Measurements from ENCODE around the gene STEEP1.
"Not testable (repeated sequence)": the region's sequence is repeated elsewhere in the genome, so short reads cannot be mapped to it uniquely, and the experiment has no call there.

Gene STEEP1

DNA sequence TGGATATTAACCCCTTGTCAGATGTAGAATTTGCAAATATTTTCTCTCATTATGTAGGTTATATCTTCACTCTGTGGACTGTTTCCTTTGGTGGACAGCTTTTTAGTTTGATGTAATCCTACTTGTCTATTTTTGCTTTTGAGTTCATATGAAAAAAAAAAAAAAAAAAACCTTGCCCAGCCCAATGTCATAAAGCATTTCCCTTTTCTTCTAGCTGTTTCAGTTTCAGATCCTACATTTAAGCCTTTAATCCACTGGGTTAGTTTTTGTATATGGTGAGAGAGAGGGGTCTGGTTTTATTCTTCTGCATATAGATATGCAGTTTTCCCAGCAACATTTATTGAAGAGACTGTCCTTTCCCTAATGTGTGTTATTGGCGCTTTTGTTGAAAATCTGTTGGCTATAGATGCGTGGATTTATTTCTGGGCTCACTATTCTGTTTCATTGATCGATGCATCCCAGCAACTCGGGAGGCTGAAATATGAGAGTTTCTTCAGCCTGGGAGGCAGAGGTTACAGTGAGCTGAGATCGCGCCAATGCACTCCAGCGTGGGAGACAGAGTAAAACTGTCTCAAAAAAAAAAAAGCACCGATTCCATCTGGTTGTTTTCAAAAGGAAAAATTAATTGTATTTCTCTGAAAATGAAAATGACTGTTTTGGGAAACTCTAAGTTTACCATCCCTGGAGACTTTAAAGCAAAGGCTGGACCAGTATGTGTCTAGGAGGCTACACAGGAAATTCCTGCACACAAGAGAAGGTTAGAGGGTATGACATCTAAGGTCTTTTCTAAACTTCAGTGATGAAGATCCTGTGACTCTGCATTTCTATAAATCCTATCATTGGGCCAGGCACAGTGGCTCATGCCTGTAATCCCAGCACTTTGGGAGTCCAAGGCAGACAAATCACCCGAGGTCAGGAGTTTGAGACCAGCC lies 35.6 kb downstream of the STEEP1 start:
- no peak for DNase-seq

DNA sequence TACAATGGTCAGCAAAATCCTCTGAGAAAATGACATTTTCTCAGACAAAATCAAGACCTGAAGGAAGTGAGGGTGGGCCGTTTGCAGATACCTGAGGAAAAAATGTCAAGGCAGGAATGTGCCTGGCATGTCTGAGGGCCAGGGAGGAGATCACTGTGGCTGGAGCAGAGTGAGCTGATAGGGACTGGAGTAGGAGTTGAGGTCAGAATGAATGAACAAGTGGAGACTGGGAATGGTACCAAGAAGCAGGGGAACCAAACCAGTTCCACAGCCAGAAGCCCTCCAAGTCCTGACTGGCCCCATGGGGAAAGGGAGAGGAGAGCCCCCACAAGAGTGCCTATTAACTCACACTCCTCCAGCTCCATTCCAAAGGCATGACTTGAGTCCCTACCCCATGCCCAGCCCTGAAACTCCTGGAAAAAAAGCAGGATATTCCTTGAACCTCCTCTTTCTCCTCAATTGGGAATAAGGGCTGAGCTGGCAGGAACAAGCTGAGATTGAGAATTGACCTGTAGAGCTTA lies 41.5 kb downstream of the STEEP1 start:
- no peak for DNase-seq

DNA sequence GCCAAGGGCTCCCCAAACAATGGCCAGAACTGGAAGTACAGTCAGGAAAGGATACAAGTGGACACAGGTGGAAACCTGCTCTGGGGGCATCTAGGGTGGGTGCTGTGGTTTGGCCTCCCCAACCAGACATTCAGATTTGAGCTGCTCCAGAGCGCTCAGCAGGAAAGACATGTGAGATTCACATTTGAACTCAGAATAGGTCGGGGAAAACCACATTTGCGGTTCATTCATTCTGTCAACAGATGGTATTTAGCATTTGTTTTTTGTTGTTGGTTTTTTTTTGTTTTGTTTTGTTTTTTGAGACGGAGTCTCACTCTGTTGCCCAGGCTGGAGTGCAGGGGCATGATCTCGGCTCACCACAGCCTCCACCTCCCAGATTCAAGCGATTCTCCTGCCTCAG lies 44.0 kb downstream of the STEEP1 start:
- no peak for DNase-seq

DNA sequence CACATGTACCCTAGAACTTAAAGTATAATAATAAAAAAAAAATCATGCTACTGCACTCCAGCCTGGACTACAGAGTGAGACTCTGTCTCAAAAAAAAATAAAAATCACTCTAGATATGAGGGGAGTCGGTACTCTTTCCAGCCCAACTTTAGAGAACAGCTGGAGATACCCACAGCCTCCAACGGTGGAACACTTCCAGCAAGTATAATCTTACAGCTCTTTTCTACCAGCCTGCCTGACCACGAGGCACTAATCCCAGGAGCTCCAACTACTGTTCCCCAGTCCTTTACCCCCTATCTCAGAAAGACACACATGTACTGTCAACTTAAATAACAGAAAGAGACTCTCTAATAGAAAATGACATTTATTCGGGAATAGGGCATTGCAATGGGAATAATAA lies 46.8 kb downstream of the STEEP1 start:
- DNase-seq, result no peak

DNA sequence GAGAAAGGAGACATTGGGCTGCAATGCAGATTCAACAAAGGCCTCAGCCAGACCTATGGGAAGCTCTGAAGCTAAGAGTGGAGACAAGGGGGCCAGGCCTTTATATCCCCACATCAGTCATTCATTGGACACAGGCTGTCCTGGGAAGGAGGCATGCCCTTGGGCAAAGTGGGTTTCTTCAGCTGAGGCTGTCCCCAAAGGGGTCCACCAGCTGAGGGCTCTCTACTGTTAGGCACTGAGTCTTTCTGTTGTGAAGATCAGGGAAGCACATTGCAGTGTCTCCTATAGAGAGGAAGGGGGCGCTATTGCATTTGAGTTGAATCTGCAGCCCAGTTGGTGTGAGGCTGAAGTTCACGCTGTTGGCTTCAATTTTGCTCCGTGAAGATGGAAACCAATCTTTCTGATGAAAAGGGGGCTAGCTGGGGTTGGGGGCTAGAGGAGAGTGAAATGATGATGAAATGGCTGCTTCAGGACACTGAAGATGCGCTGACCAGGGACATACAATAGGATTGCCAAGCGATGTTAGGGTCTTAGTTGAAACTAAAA lies 49.0 kb downstream of the STEEP1 start:
- no peak for DNase-seq

DNA sequence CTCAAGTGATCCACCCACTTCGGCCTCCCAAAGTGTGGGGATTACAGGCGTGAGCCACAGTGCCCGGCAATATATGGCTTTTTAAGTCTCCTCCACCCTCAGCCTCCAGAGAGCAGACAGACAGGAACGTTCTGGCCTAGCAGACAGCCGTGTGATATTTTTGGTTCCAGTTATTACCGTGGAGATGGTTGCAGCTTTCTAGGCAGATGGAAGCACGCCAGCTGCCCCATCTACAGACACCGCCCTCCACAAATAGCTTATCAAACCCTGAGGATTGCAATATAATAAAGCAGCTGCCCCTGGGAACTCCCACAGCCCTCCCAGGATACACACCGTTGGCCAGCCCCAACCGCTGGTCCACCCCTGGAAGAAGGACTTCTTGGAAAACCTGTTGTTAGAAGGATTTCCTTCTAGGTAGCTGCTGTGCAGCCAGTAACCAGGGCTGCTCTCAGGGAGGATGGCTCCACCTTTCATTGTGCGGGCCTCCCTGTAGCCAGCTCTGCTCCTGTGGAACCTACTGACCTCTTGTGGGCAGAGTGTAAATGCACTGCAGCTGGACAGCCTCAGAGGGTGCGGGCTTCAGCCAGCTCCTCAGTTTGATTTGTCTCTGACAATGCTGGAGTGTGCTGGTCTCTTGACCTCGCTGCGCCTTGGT lies 52.9 kb downstream of the STEEP1 start:
- DNase-seq, result no peak

DNA sequence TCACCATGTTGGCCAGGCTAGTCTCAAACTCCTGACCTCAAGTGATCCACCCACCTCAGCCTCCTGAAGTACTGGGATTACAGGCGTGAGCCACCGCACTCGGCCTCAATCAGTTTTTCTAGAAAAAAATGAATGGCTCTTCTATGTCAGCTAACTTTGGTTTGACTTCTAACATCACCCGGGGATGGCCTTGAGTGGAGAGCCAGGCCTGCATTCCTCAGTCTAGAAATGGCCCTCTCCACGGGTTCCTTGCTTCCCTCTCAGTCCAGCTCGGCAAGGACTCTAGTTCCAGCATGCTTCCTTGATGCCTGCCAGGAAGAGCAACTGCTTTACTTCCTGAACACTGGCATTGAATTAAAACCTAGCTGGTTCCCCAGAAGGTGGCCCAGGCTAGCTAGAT lies 58.0 kb downstream of the STEEP1 start:
- DNase-seq, result no peak

DNA sequence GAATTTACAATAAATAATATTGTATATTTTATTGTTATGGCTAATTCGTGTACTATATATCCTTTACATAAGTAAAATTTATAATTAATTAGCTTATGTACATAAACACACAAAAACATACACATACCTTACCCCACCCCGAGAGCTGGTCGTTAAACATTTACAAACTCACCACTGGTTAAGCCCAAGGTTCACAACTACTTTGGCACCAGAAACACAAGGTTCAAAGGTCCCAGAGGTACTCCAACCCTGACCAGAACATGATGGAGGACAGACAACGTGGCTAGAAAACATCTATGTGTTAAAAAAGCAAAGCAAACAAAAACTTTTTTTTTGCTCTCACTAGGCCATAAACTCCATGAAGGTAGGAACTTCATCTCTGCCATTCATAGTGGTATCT lies 59.3 kb downstream of the STEEP1 start:
- DNase-seq, result no peak

DNA sequence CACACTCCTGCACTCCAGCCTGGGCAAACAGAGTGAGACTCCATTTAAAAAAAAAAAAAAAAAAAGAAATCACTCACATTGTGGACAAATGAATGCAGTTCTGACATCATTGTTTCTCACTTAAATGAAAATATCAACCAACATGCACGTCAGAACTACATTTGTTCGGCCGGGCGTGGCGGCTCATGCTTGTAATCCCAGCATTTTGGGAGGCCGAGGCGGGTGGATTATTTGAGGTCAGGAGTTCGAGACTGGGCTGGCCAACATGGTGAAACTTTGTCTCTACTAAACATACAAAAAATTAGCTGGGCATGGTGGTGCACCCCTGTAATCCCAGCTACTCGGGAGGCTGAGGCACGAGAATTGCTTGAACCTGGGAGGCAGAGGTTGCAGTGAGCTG lies 60.1 kb downstream of the STEEP1 start:
- not testable (repeated sequence) for DNase-seq

DNA sequence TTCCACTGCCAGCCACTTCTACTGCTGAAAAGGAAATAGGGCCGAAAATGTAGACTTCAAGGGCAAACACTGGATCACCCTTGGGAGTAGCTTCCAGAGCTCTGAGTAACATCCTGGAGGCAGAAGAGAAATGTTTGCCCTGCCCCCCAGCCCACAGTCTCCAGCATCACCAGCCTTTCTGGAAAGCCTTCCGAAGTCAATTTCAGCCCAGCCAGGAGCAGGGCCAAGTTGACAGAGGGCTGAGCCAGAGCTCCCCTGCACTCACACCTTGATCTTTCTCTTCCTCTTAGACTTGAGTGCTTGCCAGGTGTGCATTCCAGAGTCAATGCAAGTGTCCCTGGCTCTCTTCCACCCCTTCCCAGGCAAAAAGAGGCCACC lies 61.7 kb downstream of the STEEP1 start:
- DNase-seq, result no peak

DNA sequence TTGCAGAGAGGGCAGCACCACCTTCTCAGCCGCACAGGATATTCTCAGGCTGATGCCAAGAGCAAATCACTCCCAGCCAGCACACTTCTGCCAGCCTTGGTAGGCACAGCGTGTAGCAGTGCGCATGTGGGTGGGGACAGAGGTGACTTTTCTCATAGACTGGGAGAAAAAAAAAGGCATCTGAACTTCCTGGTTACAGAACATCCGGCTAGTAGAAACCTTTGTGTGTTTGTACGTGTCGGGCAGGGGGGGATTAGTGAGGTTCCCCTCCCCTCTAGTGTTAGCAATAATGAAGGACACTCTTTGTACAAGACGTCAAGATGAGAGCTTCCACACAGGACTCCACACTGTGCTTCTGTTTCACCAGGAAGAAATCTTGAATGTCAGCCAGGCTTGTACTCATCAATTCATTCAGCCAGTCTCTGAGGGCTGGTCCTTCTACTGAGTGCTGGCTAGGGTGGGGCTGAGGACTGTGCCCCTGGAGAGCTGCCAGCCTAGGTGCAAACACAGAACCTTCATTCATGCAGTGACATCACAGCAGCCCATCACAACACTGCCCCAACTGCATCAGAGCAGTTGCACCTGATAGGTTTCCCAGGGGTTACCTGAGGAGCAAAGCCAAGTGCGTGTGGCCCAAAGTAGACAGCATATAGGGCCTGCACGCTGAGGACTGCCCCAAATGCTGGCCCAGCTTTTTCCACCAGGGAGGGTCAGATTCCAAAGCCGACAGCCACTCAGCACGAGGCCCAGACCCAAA lies 62.3 kb downstream of the STEEP1 start:
- no peak for DNase-seq

DNA sequence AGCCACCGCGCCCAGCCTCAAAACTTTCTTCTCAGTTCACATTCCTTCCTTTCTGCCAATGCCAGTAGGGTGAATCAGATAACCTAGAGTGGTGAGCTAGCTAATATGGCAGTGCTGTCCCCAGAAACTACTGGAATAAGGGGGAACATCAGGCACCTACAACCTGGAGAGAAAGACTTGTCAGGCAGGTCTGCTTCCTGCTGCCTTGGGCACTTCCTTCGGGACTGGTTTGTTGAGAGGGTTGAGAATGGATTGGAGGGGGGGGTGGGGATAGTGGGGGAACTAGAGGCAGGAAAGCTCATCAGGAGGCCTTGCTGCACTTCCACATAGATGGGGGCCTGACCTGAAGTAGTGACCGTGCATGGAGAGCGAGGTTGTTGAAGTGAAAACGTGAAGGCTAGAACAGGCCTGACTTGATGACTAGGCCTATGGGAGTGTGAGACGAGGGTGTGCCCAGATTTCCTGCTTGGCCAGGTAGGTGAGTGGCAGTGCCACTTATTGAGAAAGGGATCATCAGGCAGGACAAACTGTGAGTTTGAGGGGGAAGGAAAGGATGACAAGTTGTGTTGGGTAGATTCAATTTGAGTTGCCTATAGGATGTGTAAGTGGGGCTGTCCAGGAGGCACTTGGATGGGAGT lies 63.6 kb downstream of the STEEP1 start:
- no peak for DNase-seq

DNA sequence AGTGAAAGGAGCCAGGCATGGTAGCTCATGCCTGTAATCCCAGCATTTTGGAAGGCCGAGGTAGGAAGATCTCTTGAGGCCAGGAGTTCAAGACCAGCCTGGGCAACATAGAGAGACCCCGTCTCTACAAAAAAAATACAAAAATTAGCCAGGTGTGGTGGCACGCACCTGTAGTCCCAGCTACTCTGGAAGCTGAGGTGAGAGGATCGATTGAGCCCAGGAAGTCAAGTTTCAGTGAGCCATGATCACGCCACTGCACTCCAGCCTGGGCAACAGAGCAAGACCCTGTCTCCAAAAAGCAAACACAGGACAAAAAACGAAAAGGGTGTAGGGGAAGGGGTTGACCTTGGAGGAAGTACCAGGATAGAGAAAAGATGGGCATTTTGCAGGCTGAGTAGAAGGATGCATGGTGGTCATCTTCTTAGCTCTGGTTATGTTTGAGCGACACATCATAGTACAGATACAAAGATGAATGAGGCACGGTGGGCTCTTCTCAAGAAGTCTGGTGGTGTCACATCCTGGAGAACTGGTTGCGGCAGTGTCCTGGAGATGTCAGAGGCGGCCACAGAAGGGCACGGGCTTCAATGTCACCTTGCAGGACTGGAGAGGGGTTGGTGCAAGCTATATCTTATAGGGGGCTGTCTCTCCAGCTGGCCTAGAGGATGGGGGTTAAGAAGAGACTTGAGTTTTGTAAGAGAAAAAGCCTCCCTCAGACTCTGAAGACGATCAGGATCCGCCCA lies 65.0 kb downstream of the STEEP1 start:
- no peak for DNase-seq

DNA sequence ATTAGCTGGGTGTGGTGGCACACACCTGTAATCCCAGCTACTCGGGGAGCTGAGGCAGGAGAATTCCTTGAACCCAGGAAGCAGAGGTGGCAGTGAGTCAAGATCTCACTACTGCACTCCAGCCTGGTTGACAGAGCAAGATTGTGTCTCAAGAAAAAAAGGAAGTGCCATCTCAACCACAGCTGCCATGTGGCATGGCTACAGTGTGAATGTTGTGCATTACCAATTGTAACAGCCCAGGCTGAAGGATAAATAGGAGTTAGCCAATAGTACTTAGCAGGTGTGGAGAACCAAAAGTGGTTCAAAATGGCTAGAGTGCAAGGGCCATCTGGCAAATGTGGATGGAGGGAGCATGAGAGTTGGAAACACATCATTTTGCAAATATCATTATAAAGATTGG lies 68.0 kb downstream of the STEEP1 start:
- DNase-seq, result no peak

DNA sequence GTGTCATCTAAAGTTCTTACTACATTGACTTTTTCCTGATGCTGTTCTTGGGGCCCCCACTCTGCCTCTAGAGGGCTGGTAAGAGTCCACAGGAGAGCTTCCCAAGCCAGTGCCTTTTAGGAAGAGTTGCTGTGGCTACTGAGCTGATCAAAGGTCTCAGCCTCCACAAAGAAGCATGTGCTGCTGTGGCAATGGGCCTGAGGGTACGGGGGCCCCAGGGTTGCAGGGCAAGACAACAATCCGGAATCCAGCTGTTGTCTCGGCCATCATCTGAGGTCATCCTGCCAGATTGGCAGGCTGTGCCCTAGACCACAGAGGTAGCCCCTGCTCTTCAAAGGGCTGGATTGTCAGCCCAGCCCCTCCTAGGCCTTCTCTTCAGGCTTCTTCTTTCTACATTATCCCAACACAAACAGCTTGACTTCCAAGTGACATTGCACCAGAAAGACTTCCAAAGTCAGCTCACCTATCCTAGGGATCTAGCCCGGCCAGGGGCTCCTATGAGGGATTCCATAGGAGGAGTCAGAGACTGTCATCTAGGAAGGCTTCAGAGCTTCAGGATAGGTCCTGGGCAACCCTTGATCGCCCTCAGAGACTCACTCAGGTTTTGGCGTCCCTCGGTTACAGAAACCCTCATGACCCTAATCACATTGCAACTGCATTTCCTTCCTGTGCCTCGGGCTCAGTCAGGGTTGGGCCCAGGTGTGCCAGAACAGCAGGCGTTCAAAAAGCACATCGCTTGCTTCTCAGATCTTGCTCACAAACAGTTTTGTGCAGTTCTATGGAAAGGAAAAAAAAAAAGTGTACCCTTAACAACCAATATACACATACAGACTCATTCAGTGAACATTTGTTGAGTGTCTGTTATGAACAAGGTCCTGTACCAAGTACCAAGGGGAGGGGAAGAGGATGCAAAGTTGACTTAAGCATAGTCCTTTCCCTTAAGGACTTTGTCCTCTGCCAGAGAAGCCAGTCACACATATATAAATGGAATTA lies 69.2 kb downstream of the STEEP1 start:
- DNase-seq, result no peak

DNA sequence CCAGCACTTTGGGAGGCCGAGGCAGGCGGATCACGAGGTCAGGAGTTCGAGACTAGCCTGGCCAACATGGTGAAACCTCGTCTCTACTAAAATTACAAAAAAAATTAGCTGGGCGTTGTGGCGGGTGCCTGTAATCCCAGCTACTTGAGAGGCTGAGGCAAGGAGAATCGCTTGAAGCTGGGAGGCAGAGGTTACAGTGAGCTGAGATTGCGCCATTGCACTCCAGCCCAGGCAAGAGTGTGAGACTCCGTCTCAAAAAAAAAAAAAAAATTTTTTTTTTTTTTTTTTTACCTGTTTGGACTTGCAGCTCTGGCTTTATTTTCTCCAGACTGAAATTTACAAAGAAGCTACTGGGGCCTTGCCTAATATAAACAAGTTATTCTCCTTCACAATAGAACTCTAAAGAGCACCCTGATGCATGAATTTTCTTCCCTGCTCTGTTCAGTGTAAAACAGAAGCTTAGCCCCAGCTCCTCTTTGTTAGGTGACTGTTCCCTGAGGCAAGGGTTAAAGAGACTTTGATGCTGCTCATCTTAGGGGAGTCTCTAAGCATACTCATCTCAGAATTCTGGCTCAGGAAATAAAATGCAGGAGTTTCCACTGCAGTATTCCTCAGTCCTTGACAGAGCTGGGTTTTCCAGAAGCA lies 71.2 kb downstream of the STEEP1 start:
- not testable (repeated sequence) for DNase-seq

DNA sequence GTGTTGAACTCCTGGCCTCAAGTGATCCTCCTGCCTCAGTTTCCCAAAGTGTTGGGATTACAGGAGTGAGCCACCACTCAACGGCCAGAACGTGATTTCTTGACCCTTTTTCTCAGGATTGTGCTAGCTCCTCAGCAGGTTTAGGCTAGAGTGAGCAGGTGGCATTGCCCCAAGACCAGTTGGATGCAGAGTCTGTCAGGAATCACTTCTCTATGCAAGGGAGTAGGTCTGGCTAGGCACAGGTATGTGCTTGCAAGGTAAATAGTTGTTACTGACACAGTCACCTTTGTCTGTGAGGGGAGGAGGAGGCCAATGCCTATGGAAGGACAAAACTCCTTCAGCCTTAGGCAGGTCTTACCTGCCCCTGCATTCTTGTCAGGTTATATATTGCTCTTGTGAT lies 72.7 kb downstream of the STEEP1 start:
- DNase-seq, result no peak

DNA sequence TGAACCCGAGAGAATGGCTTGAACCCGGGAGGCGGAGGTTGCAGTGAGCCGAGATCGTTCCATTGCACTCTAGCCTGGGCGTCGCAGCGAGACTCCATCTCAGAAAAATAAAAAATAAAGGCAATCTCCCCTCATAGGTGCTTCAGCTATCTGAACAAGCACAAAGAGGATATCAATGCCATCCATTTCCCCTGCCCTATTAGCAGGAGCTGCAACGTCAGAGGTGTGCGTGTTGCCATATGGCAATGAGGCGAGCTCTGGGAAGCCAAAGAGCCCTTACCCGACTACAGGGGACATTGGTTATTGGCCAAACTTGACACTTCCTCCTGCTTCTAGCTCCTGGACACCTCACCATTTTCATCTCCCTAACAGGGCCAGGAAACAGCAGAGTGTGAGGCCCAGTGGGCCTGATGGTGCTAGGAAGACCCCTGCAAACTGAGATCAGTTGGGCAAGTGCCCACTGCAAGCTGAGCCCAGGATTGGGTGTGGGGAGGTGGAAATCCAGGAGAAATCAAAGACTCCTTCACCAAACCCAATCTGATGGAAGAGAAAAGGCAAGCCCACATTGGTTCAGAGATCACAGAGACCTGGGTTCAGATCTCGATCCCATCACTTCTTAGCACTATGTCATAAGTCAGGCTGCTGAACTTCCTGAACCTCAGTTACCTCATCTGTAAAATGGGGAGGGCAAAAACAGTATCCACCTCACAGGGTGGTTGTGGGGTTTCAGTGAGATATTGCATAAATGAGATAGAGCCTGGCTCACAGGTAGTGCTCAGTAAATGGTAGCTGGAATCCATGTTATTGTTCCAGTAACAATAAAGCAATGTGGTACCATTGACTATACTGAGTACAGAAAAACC lies 75.8 kb downstream of the STEEP1 start:
- DNase-seq, result no peak

DNA sequence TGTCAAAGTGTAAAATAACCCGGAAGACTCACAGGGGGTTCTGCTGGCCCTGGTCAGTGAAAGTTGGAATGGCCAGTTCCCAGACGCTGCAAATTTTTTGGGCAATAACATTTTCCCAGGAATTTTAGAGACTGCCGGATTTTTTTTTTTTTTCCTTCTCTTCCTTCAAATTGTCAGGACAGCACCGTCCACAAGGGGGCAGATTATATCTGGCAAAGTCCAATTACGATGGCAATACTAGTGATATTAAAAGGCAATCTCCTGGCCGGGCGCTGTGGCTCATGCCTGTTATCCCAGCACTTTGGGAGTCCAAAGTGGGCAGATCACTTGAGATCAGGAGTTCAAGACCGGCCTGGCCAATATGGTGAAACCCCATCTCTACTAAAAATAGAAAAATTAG lies 76.5 kb downstream of the STEEP1 start:
- DNase-seq, result peak; percentile 11

Data from stimulated activated naive CD4-positive, alpha-beta T cell treated with Interleukin-2 at 50 U/mL for 16 hours (primary cell).